Measurements from ENCODE around the gene LY6G5C.

DNA sequence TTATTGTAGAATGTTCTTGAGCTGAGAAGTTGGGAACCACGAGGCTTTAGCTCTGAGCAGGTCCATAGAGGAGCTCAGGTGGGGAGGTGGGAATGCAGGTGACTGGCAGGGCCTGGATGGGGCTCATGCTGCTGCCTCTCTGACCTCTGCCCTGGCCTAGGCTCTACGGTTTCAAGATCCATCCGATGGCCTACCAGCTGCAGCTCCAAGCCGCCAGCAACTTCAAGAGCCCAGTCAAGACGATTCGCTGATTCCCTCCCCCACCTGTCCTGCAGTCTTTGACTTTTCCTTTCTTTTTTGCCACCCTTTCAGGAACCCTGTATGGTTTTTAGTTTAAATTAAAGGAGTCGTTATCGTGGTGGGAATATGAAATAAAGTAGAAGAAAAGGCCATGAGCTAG is 11.2 kb downstream of the LY6G5C start, which contains the start of gene LY6G5B:
- no peak for TF ChIP-seq EZH2 (IDR thresholded peaks at IDR 0.05; ENCODE audit: low read depth)
- TF ChIP-seq, protein P1, sequence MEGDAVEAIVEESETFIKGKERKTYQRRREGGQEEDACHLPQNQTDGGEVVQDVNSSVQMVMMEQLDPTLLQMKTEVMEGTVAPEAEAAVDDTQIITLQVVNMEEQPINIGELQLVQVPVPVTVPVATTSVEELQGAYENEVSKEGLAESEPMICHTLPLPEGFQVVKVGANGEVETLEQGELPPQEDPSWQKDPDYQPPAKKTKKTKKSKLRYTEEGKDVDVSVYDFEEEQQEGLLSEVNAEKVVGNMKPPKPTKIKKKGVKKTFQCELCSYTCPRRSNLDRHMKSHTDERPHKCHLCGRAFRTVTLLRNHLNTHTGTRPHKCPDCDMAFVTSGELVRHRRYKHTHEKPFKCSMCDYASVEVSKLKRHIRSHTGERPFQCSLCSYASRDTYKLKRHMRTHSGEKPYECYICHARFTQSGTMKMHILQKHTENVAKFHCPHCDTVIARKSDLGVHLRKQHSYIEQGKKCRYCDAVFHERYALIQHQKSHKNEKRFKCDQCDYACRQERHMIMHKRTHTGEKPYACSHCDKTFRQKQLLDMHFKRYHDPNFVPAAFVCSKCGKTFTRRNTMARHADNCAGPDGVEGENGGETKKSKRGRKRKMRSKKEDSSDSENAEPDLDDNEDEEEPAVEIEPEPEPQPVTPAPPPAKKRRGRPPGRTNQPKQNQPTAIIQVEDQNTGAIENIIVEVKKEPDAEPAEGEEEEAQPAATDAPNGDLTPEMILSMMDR (conservative IDR thresholded peaks at IDR 0.05) = no peak

Measured in PC-9 (cell line).